DOHH2 (cell line): ENCODE data around the gene CACNA2D4.

Source experiments
- H3F3A ChIP-seq: fragments of 200-600 bp; sonication (generic), shearing (Covaris generic); 2 replicates; pipeline ENCODE4 v1.6.0; 2016; ENCODE audit warnings: antibody characterized with exemption, mild to moderate bottlenecking; ENCODE audit not compliant: control insufficient read depth, insufficient read depth
- H3K27ac ChIP-seq: fragments of 200-600 bp; sonication (generic); 2 replicates; pipeline ENCODE4 v1.5.1; 2014; ENCODE audit warnings: low read depth, mild to moderate bottlenecking, low read length, moderate library complexity
- H3K27me3 ChIP-seq: fragments of 200-600 bp; sonication (generic); 2 replicates; pipeline ENCODE4 v1.6.1; 2014; ENCODE audit warnings: mild to moderate bottlenecking, low read length, mixed read lengths; ENCODE audit not compliant: control insufficient read depth
- H3K36me3 ChIP-seq: fragments of 200-600 bp; sonication (generic); 2 replicates; pipeline ENCODE4 v1.6.1; 2014; ENCODE audit warnings: mild to moderate bottlenecking, low read length, moderate library complexity, mixed read lengths; ENCODE audit not compliant: control insufficient read depth
- H3K4me1 ChIP-seq: fragments of 200-600 bp; sonication (generic); 2 replicates; pipeline ENCODE4 v1.6.1; 2014; ENCODE audit warnings: mild to moderate bottlenecking, low read length, mixed read lengths; ENCODE audit not compliant: control insufficient read depth
- H3K4me2 ChIP-seq: fragments of 200-600 bp; sonication (generic); 2 replicates; pipeline ENCODE4 v1.6.0; 2014; ENCODE audit warnings: mild to moderate bottlenecking, low read length, moderate library complexity
- H3K4me3 ChIP-seq: fragments of 200-600 bp; sonication (generic); 2 replicates; pipeline ENCODE4 v1.5.1; 2014; ENCODE audit warnings: mild to moderate bottlenecking, low read length, mixed read lengths
- H3K79me2 ChIP-seq: fragments of 200-600 bp; sonication (generic); 2 replicates; pipeline ENCODE4 v1.6.1; 2014; ENCODE audit warnings: mild to moderate bottlenecking, low read length, mixed read lengths; ENCODE audit not compliant: control insufficient read depth
- H3K9me2 ChIP-seq: fragments of 200-600 bp; sonication (generic); replicated peaks from 2 replicates; pipeline ENCODE4 v1.6.1; 2014; ENCODE audit warnings: mild to moderate bottlenecking, low read length, mixed read lengths; ENCODE audit not compliant: control insufficient read depth
- H3K9me3 ChIP-seq: fragments of 200-600 bp; sonication (generic); 2 replicates; pipeline ENCODE4 v1.6.1; 2014; ENCODE audit warnings: antibody characterized with exemption, low read length, mixed read lengths; ENCODE audit not compliant: control insufficient read depth, insufficient read depth
- H4K20me1 ChIP-seq: fragments of 200-600 bp; sonication (generic); 2 replicates; pipeline ENCODE4 v1.6.0; 2014; ENCODE audit warnings: low read depth, mild to moderate bottlenecking, antibody characterized with exemption, low read length, moderate library complexity; ENCODE audit not compliant: control insufficient read depth, insufficient read depth
- CTCF ChIP-seq: fragments of 200-600 bp; sonication (generic); IDR thresholded peaks from one replicate; pipeline ENCODE4 v1.5.1; 2014; ENCODE audit warnings: antibody characterized with exemption, mild to moderate bottlenecking, low read depth, low read length; ENCODE audit not compliant: poor library complexity, severe bottlenecking
- EZH2phosphoT487 ChIP-seq: fragments of 200-600 bp; sonication (generic); IDR thresholded peaks from 2 replicates; pipeline ENCODE4 v1.6.1; 2017; ENCODE audit warnings: borderline replicate concordance, mild to moderate bottlenecking, antibody characterized with exemption, low read length, moderate library complexity, mixed read lengths

The CACNA2D4 gene

GRCh38 chr12:1809591-1810190, 108.8 kb downstream of the CACNA2D4 start:
- H3K4me2 ChIP-seq, result no peak overlapping the region
- H3K9me2 ChIP-seq, result no peaks in the 10 kb centered on the region
- H3K79me2 ChIP-seq, result no peaks in the 10 kb centered on the region
- no peaks in the 10 kb centered on the region for H3K9me3 ChIP-seq
- H3F3A ChIP-seq, result no peaks in the 10 kb centered on the region
- no peak overlapping the region for H3K27ac ChIP-seq
- H3K36me3 ChIP-seq, result no peaks in the 10 kb centered on the region
- no peak for TF ChIP-seq EZH2phosphoT487
- no peak for TF ChIP-seq CTCF
- H3K4me3 ChIP-seq, result no peak overlapping the region
- no peaks in the 10 kb centered on the region for H4K20me1 ChIP-seq
- peaks cover 18% of the 10 kb centered on the region for H3K27me3 ChIP-seq
- peaks cover 20% of the 10 kb centered on the region for H3K4me1 ChIP-seq

- H3K4me1 ChIP-seq, result peaks cover 26% of the 10 kb centered on the region
- H3K36me3 ChIP-seq, result no peaks in the 10 kb centered on the region
- TF ChIP-seq EZH2phosphoT487 (no peak), CTCF (no peak)
- H3K79me2 ChIP-seq, result no peaks in the 10 kb centered on the region
- H3F3A ChIP-seq, result no peaks in the 10 kb centered on the region
- no peaks in the 10 kb centered on the region for H3K9me2 ChIP-seq
- no peak overlapping the region for H3K4me3 ChIP-seq
- H3K4me2 ChIP-seq, result no peak overlapping the region
- no peaks in the 10 kb centered on the region for H4K20me1 ChIP-seq
- peaks cover 13% of the 10 kb centered on the region for H3K27me3 ChIP-seq
- no peaks in the 10 kb centered on the region for H3K9me3 ChIP-seq
- H3K27ac ChIP-seq, result no peak overlapping the region
Measured at GRCh38 chr12:1808798-1809480, 109.5 kb downstream of the CACNA2D4 start.

GRCh38 chr12:1808036-1808797, 110.2 kb downstream of the CACNA2D4 start:
- Histone ChIP-seq H3K4me2 (no peak overlapping the region), H3K9me3 (no peaks in the 10 kb centered on the region), H4K20me1 (no peaks in the 10 kb centered on the region), H3K27ac (no peak overlapping the region), H3K4me1 (peaks cover 26% of the 10 kb centered on the region), H3K79me2 (no peaks in the 10 kb centered on the region), H3K9me2 (no peaks in the 10 kb centered on the region), H3K4me3 (no peak overlapping the region), H3K36me3 (no peaks in the 10 kb centered on the region), H3K27me3 (peaks cover 9% of the 10 kb centered on the region), H3F3A (no peaks in the 10 kb centered on the region)
- TF ChIP-seq EZH2phosphoT487, result no peak
- no peak for TF ChIP-seq CTCF
